PC-3 (cell line): ENCODE measurements around the gene HDAC4.

Experiments
- EZH2phosphoT487 ChIP-seq: fragments of 300-600 bp; sonication (generic); IDR thresholded peaks from 2 replicates; pipeline ENCODE4 v1.6.1; 2018; ENCODE audit warnings: mild to moderate bottlenecking, antibody characterized with exemption, low read length, borderline replicate concordance
- TF ChIP-seq, protein P1 (sequence below): fragments of 300-600 bp; sonication (generic); conservative IDR thresholded peaks from 2 replicates; pipeline ENCODE4 v1.5.1; 2017; ENCODE audit warnings: antibody characterized with exemption, low read depth, mild to moderate bottlenecking, low read length

DNA sequence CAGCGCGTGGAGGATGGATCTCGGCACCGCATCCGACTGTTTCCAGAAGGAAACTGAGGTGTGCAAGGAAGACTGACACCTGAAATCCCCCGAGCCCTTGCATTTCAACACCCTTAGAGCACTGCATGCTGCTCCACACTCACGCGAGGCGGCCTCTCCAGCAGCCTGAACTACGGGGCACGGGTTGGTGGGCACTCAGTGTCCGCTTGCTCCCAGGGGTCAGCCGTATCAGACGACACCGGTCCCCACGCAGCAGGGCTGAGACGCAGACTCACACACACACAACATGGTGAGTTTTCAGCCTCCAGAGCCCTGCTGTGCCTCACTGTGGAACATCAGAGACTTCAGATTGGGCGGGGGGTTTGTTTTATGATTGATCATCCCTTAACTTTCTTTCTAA, 283.0 kb downstream of the HDAC4 start:
- TF ChIP-seq, protein P1, sequence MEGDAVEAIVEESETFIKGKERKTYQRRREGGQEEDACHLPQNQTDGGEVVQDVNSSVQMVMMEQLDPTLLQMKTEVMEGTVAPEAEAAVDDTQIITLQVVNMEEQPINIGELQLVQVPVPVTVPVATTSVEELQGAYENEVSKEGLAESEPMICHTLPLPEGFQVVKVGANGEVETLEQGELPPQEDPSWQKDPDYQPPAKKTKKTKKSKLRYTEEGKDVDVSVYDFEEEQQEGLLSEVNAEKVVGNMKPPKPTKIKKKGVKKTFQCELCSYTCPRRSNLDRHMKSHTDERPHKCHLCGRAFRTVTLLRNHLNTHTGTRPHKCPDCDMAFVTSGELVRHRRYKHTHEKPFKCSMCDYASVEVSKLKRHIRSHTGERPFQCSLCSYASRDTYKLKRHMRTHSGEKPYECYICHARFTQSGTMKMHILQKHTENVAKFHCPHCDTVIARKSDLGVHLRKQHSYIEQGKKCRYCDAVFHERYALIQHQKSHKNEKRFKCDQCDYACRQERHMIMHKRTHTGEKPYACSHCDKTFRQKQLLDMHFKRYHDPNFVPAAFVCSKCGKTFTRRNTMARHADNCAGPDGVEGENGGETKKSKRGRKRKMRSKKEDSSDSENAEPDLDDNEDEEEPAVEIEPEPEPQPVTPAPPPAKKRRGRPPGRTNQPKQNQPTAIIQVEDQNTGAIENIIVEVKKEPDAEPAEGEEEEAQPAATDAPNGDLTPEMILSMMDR = no peak
- no peak for TF ChIP-seq EZH2phosphoT487
